H1 (cell line): ENCODE results near the gene EFCAB13. TPM values are rescaled to one million over a fixed set of nuclear protein-coding genes. Genes with fewer than 3 reads are reported as not detected.

Experiments used
- CTCF ChIA-PET: fragments of 300-600 bp; sonication (Branson Sonifier 250); formaldehyde crosslinking; loops from one replicate; lab custom pipeline; 2021; ENCODE audit not compliant: partially characterized antibody; lab: Charles Lee
- POLR2A ChIA-PET: fragments of 300-600 bp; sonication (Branson Sonifier 250); formaldehyde crosslinking; loops from one replicate; lab custom pipeline; 2021; ENCODE audit warnings: inconsistent platforms; ENCODE audit not compliant: partially characterized antibody; lab: Charles Lee
- DNase-seq, 2 experiments: peaks; one replicate each; pipeline versions ENCODE4 v3.0.0 to v3.0.0-alpha.2; 2010 to 2022; ENCODE audit warnings: low spot score in 2 of 2, low read depth in 1 of 2, mixed read lengths in 1 of 2
- FAIRE-seq: peaks from 2 replicates; lab custom pipeline; 2011; peaks lifted over from hg19 to GRCh38; lab: Jason Lieb, UNC
- H2AFZ ChIP-seq: 2 replicates; pipeline ENCODE4 v1.8.1; 2012; ENCODE audit warnings: low read length, inconsistent platforms
- H2AK5ac ChIP-seq: 2 replicates; pipeline ENCODE4 v1.6.1; 2013; ENCODE audit warnings: low read depth, low read length
- H2BK120ac ChIP-seq: replicated peaks from 2 replicates; pipeline ENCODE3; 2013; ENCODE audit warnings: low read depth, low read length, inconsistent platforms
- H2BK12ac ChIP-seq: 2 replicates; pipeline ENCODE4 v1.6.1; 2013; ENCODE audit warnings: low read depth, low read length
- H2BK15ac ChIP-seq: 2 replicates; pipeline ENCODE4 v1.6.1; 2013; ENCODE audit warnings: low read length
- H2BK20ac ChIP-seq: 2 replicates; pipeline ENCODE4 v1.6.1; 2013; ENCODE audit warnings: low read length
- H2BK5ac ChIP-seq: 2 replicates; pipeline ENCODE4 v1.6.1; 2013; ENCODE audit warnings: low read depth, low read length
- H3K14ac ChIP-seq: 2 replicates; pipeline ENCODE4 v1.6.1; 2013; ENCODE audit warnings: inconsistent platforms; ENCODE audit not compliant: insufficient read length
- H3K18ac ChIP-seq: 2 replicates; pipeline ENCODE4 v1.6.1; 2013; ENCODE audit warnings: low read length; ENCODE audit errors: extremely low read depth
- H3K23ac ChIP-seq: 2 replicates; pipeline ENCODE4 v1.6.1; 2013; ENCODE audit warnings: inconsistent platforms; ENCODE audit not compliant: insufficient read length
- H3K23me2 ChIP-seq: 2 replicates; pipeline ENCODE4 v1.6.1; 2013; ENCODE audit warnings: low read depth, low read length
- H3K27ac ChIP-seq: 2 replicates; pipeline ENCODE4 v1.6.1; 2011; ENCODE audit warnings: low read depth, low read length, inconsistent platforms
- H3K27me3 ChIP-seq, 4 experiments: replicated peaks in 1 of 4; 1 replicate in 1 of 4; 2 replicates in 3 of 4; pipeline versions ENCODE4 v1.6.1 to v1.8.1; 2011 to 2013; ENCODE audit warnings: low read length in 3 of 4, mild to moderate bottlenecking in 3 of 4, inconsistent platforms in 2 of 4, mixed read lengths in 2 of 4, moderate library complexity in 1 of 4; ENCODE audit not compliant: control insufficient read depth in 3 of 4, insufficient read depth in 3 of 4; ENCODE audit errors: extremely low read depth in 1 of 4
- H3K36me3 ChIP-seq, 4 experiments: 2 replicates each; pipeline versions ENCODE4 v1.6.1 to v1.8.1; 2011 to 2013; ENCODE audit warnings: mild to moderate bottlenecking in 4 of 4, low read length in 3 of 4, moderate library complexity in 2 of 4, control low read depth in 1 of 4, inconsistent platforms in 1 of 4; ENCODE audit not compliant: insufficient read depth in 4 of 4, control insufficient read depth in 2 of 4
- H3K4ac ChIP-seq: replicated peaks from 2 replicates; pipeline ENCODE3; 2013; ENCODE audit warnings: low read length, low read depth, mixed read lengths, inconsistent platforms; ENCODE audit not compliant: insufficient read length
- H3K4me1 ChIP-seq, 4 experiments: replicated peaks in 1 of 4; 1 replicate in 1 of 4; 2 replicates in 3 of 4; pipeline versions ENCODE4 v1.6.1 to v1.8.1; 2011 to 2013; ENCODE audit warnings: low read length in 3 of 4, inconsistent platforms in 2 of 4, mixed read lengths in 1 of 4; ENCODE audit not compliant: insufficient read depth in 4 of 4, control insufficient read depth in 3 of 4
- H3K4me2 ChIP-seq, 2 experiments: 2 replicates each; pipeline versions ENCODE4 v1.6.1 to v1.8.1; 2011 to 2013; ENCODE audit warnings: low read depth in 2 of 2, low read length in 2 of 2, control low read depth in 1 of 2, inconsistent platforms in 1 of 2, mild to moderate bottlenecking in 1 of 2; ENCODE audit not compliant: insufficient read depth in 1 of 2
- H3K4me3 ChIP-seq, 4 experiments: fragments of 200-600, 300-600 bp in 1 of 4; sonication (generic), shearing (Covaris generic), sonication (Bioruptor Twin) in 1 of 4; 2 replicates each; pipeline versions ENCODE4 v1.5.1 to v1.8.1; 2011 to 2016; ENCODE audit warnings: low read length in 4 of 4, low read depth in 3 of 4, control low read depth in 2 of 4, inconsistent platforms in 2 of 4, mild to moderate bottlenecking in 2 of 4, mixed read lengths in 1 of 4, moderate library complexity in 1 of 4; ENCODE audit not compliant: insufficient read depth in 2 of 4; ENCODE audit errors: extremely low read depth in 1 of 4
- H3K56ac ChIP-seq: replicated peaks from 2 replicates; pipeline ENCODE3; 2013; ENCODE audit warnings: low read depth, mild to moderate bottlenecking, mixed read lengths, low read length, inconsistent platforms; ENCODE audit not compliant: insufficient read length
- H3K79me1 ChIP-seq: 2 replicates; pipeline ENCODE4 v1.6.1; 2013; ENCODE audit warnings: low read depth, low read length, control low read depth
- H3K79me2 ChIP-seq, 2 experiments: 2 replicates each; pipeline versions ENCODE4 v1.6.1 to v1.8.1; 2012 to 2013; ENCODE audit warnings: low read length in 2 of 2, mild to moderate bottlenecking in 2 of 2, inconsistent platforms in 1 of 2; ENCODE audit not compliant: insufficient read depth in 2 of 2, control insufficient read depth in 1 of 2
- H3K9ac ChIP-seq, 4 experiments: replicated peaks in 1 of 4; 1 replicate in 1 of 4; 2 replicates in 3 of 4; pipeline versions ENCODE4 v1.6.1 to v1.8.1; 2011 to 2013; ENCODE audit warnings: low read depth in 3 of 4, low read length in 3 of 4, control low read depth in 2 of 4, mild to moderate bottlenecking in 2 of 4, moderate library complexity in 2 of 4, inconsistent platforms in 1 of 4; ENCODE audit errors: extremely low read depth in 1 of 4
- H3K9me3 ChIP-seq, 2 experiments: 2 replicates each; pipeline versions ENCODE4 v1.6.1 to v1.8.1; 2012 to 2013; ENCODE audit warnings: mild to moderate bottlenecking in 2 of 2, moderate library complexity in 2 of 2, control low read depth in 1 of 2, inconsistent platforms in 1 of 2, low read depth in 1 of 2, low read length in 1 of 2, mixed read lengths in 1 of 2; ENCODE audit not compliant: insufficient read depth in 2 of 2
- H4K20me1 ChIP-seq, 2 experiments: replicated peaks in 1 of 2; 2 replicates each; pipeline versions ENCODE3 to v1.8.1; 2011 to 2013; ENCODE audit warnings: inconsistent platforms in 2 of 2, low read length in 2 of 2, mild to moderate bottlenecking in 1 of 2; ENCODE audit not compliant: insufficient read depth in 2 of 2, control insufficient read depth in 1 of 2
- H4K5ac ChIP-seq: 2 replicates; pipeline ENCODE4 v1.6.1; 2013; ENCODE audit warnings: low read length, low read depth, mixed read lengths, inconsistent platforms; ENCODE audit not compliant: insufficient read length
- H4K8ac ChIP-seq: 2 replicates; pipeline ENCODE4 v1.8.0; 2013; ENCODE audit warnings: mild to moderate bottlenecking, moderate library complexity, low read length, inconsistent platforms; ENCODE audit not compliant: insufficient read depth; ENCODE audit errors: extremely low read depth
- H4K91ac ChIP-seq: replicated peaks from 2 replicates; pipeline ENCODE3; 2013; ENCODE audit warnings: low read length, mixed read lengths, inconsistent platforms; ENCODE audit not compliant: insufficient read length
- EZH2 ChIP-seq: fragments of 200-600 bp; sonication (generic); IDR thresholded peaks from 2 replicates; pipeline ENCODE4 v1.7.1; 2012; ENCODE audit warnings: low read depth, mild to moderate bottlenecking, moderate library complexity, low read length, inconsistent platforms; ENCODE audit not compliant: severe bottlenecking
- GABPA ChIP-seq: IDR thresholded peaks from 2 replicates; pipeline ENCODE4 v1.6.1; 2011; ENCODE audit warnings: mild to moderate bottlenecking, low read length, moderate library complexity, borderline replicate concordance; ENCODE audit not compliant: insufficient read depth
- GTF2F1 ChIP-seq: IDR thresholded peaks from 2 replicates; pipeline ENCODE4 v1.6.1; 2012; ENCODE audit warnings: low read depth, low read length, improper control_type of control experiment, borderline replicate concordance
- KDM4A ChIP-seq: IDR thresholded peaks from one replicate; pipeline ENCODE4 v1.7.1; 2012; ENCODE audit warnings: low read depth, mild to moderate bottlenecking, moderate library complexity, low read length, inconsistent platforms; ENCODE audit not compliant: severe bottlenecking
- TAF1 ChIP-seq: IDR thresholded peaks from 2 replicates; pipeline ENCODE4 v1.6.1; 2011; ENCODE audit warnings: mild to moderate bottlenecking, low read depth, low read length
- WGBS, 2 experiments: shearing (Covaris generic) in 1 of 2; methylation state at CpG; one replicate each; pipeline versions ENCODE4 v1.1.6 to v1.1.7; 2013 to 2015; ENCODE audit warnings: low lambda C conversion rate in 2 of 2, mixed read lengths in 2 of 2, inconsistent platforms in 1 of 2, low coverage in 1 of 2, missing lambda C conversion rate in 1 of 2; ENCODE audit not compliant: insufficient replicate concordance in 2 of 2, insufficient coverage in 1 of 2, insufficient read length in 1 of 2; ENCODE audit errors: extremely low coverage in 1 of 2, missing lambda C conversion rate in 1 of 2; 5-methylcytosine and 5-hydroxymethylcytosine counted together
- polyA plus RNA-seq, 7 experiments: library from polyadenylated mRNA; depleted of rRNA in 3 of 7; stranded (reverse) in 5 of 7; unstranded in 2 of 7; fragments of >200 nt in 5 of 7; fragments of 200-250 nt in 2 of 7; gene quantifications; 1 replicate in 5 of 7; 2 replicates in 1 of 7; 4 replicates in 1 of 7; pipeline versions ENCODE4 v1.2.1 to v1.2.3, GENCODE V29; 2011 to 2013; ENCODE audit warnings: missing spikeins in 2 of 7, mixed read lengths in 2 of 7
- total RNA-seq: library from RNA; stranded (reverse); fragmentation: NEBNext Ultra II Directional; extraction: Animal tissue kit (Norgen Biotek cat#: 25700); gene quantifications from 2 replicates; pipeline ENCODE4 v1.2.1, GENCODE V29; 2021
- TF ChIP-seq, protein P1 (sequence below): IDR thresholded peaks from 2 replicates; pipeline ENCODE4 v1.6.1; 2012; ENCODE audit warnings: inconsistent platforms
- TF ChIP-seq, protein P2 (sequence below): IDR thresholded peaks from 2 replicates; pipeline ENCODE4 v1.6.1; 2011; ENCODE audit warnings: low read depth, mild to moderate bottlenecking, low read length; ENCODE audit not compliant: insufficient read depth
- TF ChIP-seq, protein P3 (sequence below): IDR thresholded peaks from 2 replicates; pipeline ENCODE4 v1.6.1; 2012; ENCODE audit warnings: inconsistent platforms

The EFCAB13 gene
- total and polyA plus RNA-seq, 2 of the 8 experiments (the other 6 are each of a cell fraction or from before 2014, with no cell fraction given), result 0.12 to 2.0 TPM

DNA sequence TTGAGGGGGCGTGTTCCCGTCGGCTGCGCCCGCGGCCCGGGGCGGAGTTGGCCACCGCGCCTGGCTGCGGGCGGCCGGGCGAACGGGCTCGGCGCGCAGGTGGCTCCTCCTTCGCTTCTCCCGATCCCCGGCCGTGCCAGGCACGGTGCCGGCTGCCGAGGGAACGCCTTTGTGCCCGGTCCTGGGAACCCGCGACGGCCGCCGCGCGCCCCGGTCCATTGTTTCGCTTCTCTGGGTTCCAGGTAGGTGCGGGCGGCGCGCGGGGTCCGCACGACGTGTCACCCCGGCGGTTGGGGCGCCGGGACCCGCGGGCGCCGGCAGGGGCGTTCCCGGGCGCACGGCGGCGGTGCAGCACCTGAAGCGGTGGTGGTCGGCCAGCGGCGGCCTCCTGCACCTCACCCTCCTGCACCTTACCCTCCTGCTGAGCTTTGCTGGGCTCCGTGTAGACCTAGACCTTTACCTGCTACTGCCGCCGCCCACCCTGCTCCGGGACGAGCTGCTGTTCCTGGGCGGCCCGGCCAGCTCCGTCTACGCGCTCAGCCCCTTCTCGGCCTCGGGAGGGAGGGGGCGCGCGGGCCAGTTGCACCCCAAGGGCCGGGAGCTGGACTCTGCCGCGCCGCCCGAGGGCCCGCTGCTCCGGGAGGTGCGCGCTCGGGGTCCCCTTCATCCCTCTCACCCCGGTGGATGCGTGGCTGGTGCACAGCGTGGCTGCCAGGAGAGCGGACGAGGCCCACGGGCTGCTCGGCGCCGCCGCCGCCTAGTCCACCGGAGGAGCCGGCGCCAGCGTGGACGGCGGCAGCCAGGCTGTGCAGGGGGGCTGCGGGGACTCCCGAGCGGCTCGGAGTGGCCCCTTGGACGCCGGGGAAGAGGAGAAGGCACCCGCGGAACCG, 99.9 kb downstream of the EFCAB13 start:
- CTCF ChIA-PET, result interaction anchor here (0.5 kb wide), 1 partner anchor 447 kb away, joined by 3 read pairs; no protein-coding TSS in a partner anchor
- Histone ChIP-seq H3K4ac (no peak overlapping the region), H3K4me1 (no peaks in the 10 kb centered on the region), H3K23ac (no peak overlapping the region), H4K91ac (no peak overlapping the region), H2BK5ac (no peak overlapping the region), H3K27me3 (peaks cover 0 to 12% (median 6%) of the 10 kb centered on the region in 4 experiments; a peak in 6 of 7 replicates), H3K23me2 (peaks cover 5% of the 10 kb centered on the region; the same call in 1 of the 2 replicates), H4K5ac (no peak overlapping the region), H3K4me2 (peak overlapping the region; percentile 46 to 69), H3K9me3 (peaks cover 0 to 5% of the 10 kb centered on the region in 2 experiments; a peak in 1 of 4 replicates), H4K20me1 (no peaks in the 10 kb centered on the region), H3K79me2 (no peaks in the 10 kb centered on the region), H2BK20ac (no peak overlapping the region), H3K4me3 (peak overlapping the region; percentile 29 to 71 (median 54)), H3K18ac (no peak overlapping the region; the same call in 1 of the 2 replicates), H3K9ac (peak overlapping the region in 1 of 4 experiments; percentile 82; a peak in 1 of 7 replicates), H2BK15ac (no peak overlapping the region), H2BK12ac (no peak overlapping the region), H2AK5ac (no peak overlapping the region), H3K14ac (no peak overlapping the region), H2BK120ac (no peak overlapping the region), H2AFZ (peak overlapping the region; percentile 2; the same call in 1 of the 2 replicates), H3K27ac (no peak overlapping the region), H4K8ac (peak overlapping the region; percentile 89; the same call in 1 of the 2 replicates), H3K36me3 (no peaks in the 10 kb centered on the region), H3K56ac (no peak overlapping the region), H3K79me1 (no peaks in the 10 kb centered on the region)
- TF ChIP-seq TAF1, result 0 out of 2 replicates have a peak, but pooled peaks have one; percentile 19
- peak; percentile 43; the same call in 1 of the 2 replicates for TF ChIP-seq GABPA
- peak; percentile 90 for TF ChIP-seq KDM4A
- TF ChIP-seq, protein P1, sequence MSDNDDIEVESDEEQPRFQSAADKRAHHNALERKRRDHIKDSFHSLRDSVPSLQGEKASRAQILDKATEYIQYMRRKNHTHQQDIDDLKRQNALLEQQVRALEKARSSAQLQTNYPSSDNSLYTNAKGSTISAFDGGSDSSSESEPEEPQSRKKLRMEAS, result peak; percentile 63; the same call in 1 of the 2 replicates
- TF ChIP-seq, protein P2, sequence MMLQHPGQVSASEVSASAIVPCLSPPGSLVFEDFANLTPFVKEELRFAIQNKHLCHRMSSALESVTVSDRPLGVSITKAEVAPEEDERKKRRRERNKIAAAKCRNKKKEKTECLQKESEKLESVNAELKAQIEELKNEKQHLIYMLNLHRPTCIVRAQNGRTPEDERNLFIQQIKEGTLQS, result no peak
- TF ChIP-seq, protein P3, sequence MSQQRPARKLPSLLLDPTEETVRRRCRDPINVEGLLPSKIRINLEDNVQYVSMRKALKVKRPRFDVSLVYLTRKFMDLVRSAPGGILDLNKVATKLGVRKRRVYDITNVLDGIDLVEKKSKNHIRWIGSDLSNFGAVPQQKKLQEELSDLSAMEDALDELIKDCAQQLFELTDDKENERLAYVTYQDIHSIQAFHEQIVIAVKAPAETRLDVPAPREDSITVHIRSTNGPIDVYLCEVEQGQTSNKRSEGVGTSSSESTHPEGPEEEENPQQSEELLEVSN, result 0 out of 2 replicates have a peak, but pooled peaks have one; percentile 38
- TF ChIP-seq GTF2F1, result no peak
- peak; percentile 32 for TF ChIP-seq EZH2
- DNase-seq (peak; percentile 5 to 72), FAIRE-seq (no peak)
- POLR2A ChIA-PET, result interaction anchor here (1.0 kb wide), 1 partner anchor 77 kb away, joined by 3 read pairs; no protein-coding TSS in a partner anchor
- WGBS, 2 experiments, result 3% methylated on average over 79 of the region's 113 CpGs; no CpG with 5 or more reads in 1 of the 2 experiments
